CD4-positive, alpha-beta memory T cell (primary cell): Measurements from ENCODE around the gene MYO6. TPM values are rescaled to one million over a fixed set of nuclear protein-coding genes. Genes with fewer than 3 reads are reported as not detected.

ENCODE experiments used
- CTCF ChIA-PET: fragments of 350-600 bp; sonication (Branson Sonifier 250); formaldehyde crosslinking; loops from one replicate; lab custom pipeline; 2021; ENCODE audit warnings: inconsistent platforms; ENCODE audit not compliant: partially characterized antibody; lab: Charles Lee
- POLR2A ChIA-PET: fragments of 350-600 bp; sonication (Branson Sonifier 250); formaldehyde crosslinking; loops from one replicate; lab custom pipeline; 2021; ENCODE audit not compliant: partially characterized antibody; lab: Charles Lee
- DNase-seq, 5 donors: peaks; one replicate each; pipeline versions ENCODE4 v3.0.0 to v3.0.0-alpha.2; 2020 to 2022; ENCODE audit warnings: mixed read lengths in 1 of 5
- H3K27ac ChIP-seq: one replicate; pipeline ENCODE4 v1.7.0; 2013; ENCODE audit warnings: low read depth, low read length
- H3K27me3 ChIP-seq: 2 replicates; pipeline ENCODE4 v1.7.0; 2013; ENCODE audit warnings: mild to moderate bottlenecking, low read length, moderate library complexity; ENCODE audit not compliant: insufficient read depth
- H3K36me3 ChIP-seq: 2 replicates; pipeline ENCODE4 v1.7.0; 2013; ENCODE audit warnings: mild to moderate bottlenecking, low read length, moderate library complexity; ENCODE audit not compliant: insufficient read depth
- H3K4me1 ChIP-seq: 2 replicates; pipeline ENCODE4 v1.7.0; 2013; ENCODE audit warnings: mild to moderate bottlenecking, low read length, moderate library complexity; ENCODE audit not compliant: insufficient read depth
- H3K4me3 ChIP-seq, 2 donors: one replicate each; pipeline ENCODE4 v1.7.0; 2013; ENCODE audit warnings: low read length in 2 of 2, mild to moderate bottlenecking in 1 of 2
- H3K9me3 ChIP-seq, 2 donors: one replicate each; pipeline ENCODE4 v1.7.0; 2013; ENCODE audit warnings: low read length in 2 of 2, control low read depth in 1 of 2; ENCODE audit not compliant: control insufficient read depth in 1 of 2
- H3K27ac Mint-ChIP-seq, 7 donors: one replicate each; pipeline ENCODE4 v1.8.0; 2020 to 2021; ENCODE audit warnings: mixed read lengths in 7 of 7, mild to moderate bottlenecking in 6 of 7, inconsistent platforms in 3 of 7, moderate library complexity in 3 of 7
- H3K27me3 Mint-ChIP-seq, 2 donors: one replicate each; pipeline ENCODE4 v1.8.0; 2020 to 2021; ENCODE audit warnings: mixed read lengths in 2 of 2
- H3K36me3 Mint-ChIP-seq, 2 donors: one replicate each; pipeline ENCODE4 v1.8.0; 2020 to 2021; ENCODE audit warnings: mixed read lengths in 2 of 2, inconsistent platforms in 1 of 2, mild to moderate bottlenecking in 1 of 2
- H3K4me1 Mint-ChIP-seq, 4 donors: one replicate each; pipeline ENCODE4 v1.8.0; 2020 to 2021; ENCODE audit warnings: mixed read lengths in 4 of 4, mild to moderate bottlenecking in 1 of 4
- H3K4me3 Mint-ChIP-seq, 8 donors: one replicate each; pipeline ENCODE4 v1.8.0; 2020 to 2021; ENCODE audit warnings: mixed read lengths in 8 of 8, mild to moderate bottlenecking in 7 of 8, moderate library complexity in 6 of 8, inconsistent platforms in 3 of 8
- H3K9me3 Mint-ChIP-seq, 8 donors: one replicate each; pipeline ENCODE4 v1.8.0; 2020 to 2021; ENCODE audit warnings: mixed read lengths in 8 of 8, mild to moderate bottlenecking in 5 of 8, inconsistent platforms in 3 of 8, moderate library complexity in 1 of 8
- intact Hi-C: fragments of 100-400 bp; cut with micrococcal nuclease; formaldehyde crosslinking; loops from one replicate; pipeline ENCODE4 v1.15.1; 2023
- polyA plus RNA-seq, 2 donors: library from polyadenylated mRNA; unstranded; fragments of 300-500 nt; fragmentation: Illumina TruSeq; gene quantifications; one replicate each; pipeline ENCODE4 v1.2.3, GENCODE V29; 2021
- total RNA-seq, 2 experiments: library from RNA; stranded (reverse); gene quantifications; one replicate each; pipeline ENCODE4 v1.2.3, GENCODE V29; 2021

MYO6 gene
- total and polyA plus RNA-seq, 4 experiments from 2014 or later = 3.3 to 5.7 (median 4.3) TPM

DNA sequence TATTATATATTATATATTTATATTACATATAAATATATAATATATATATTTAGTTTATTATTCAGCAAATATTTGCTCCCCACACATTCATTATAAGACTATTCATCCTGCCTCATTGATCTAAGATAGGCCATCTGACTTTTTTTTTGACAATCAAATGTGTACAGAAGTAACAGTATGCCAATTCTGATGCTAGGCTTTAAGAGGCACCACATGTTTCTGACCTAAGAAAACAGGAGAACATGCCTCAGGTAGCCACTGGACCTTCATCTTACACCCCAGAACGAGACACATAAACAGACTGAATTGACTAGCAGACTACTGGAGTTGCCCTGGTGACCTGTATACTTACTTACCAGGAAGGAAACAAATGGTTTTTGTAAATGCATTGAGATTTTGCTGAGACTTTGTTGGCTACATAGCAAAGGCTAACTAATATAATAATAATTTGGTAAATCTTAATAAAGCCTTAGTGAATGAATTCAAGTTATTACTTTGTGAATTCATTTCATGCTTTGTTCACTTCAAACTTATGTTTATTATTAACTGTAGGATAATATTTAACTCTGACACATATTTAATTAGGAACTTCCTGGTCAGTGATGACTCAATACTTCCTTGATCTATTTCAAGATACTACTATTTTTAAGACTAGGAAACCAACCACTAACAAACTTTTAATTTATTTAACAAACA lies 13.4 kb upstream of the MYO6 start:
- H3K9me3 ChIP-seq = no peaks in the 10 kb centered on the region
- H3K27ac ChIP-seq = no peak overlapping the region
- intact Hi-C loops = no loop called here
- Mint-ChIP-seq H3K4me3 (no peak overlapping the region), H3K4me1 (no peaks in the 10 kb centered on the region), H3K27ac (no peak overlapping the region), H3K27me3 (peaks cover 0 to 2% of the 10 kb centered on the region in 2 donors), H3K9me3 (no peaks in the 10 kb centered on the region), H3K36me3 (no peaks in the 10 kb centered on the region)
- no peaks in the 10 kb centered on the region for H3K36me3 ChIP-seq
- CTCF ChIA-PET = no interaction called here
- H3K27me3 ChIP-seq = no peaks in the 10 kb centered on the region
- no peaks in the 10 kb centered on the region for H3K4me1 ChIP-seq
- DNase-seq = no peak
- no peak overlapping the region for H3K4me3 ChIP-seq
- POLR2A ChIA-PET = no interaction called here

- no peak overlapping the region for H3K4me3 Mint-ChIP-seq
- H3K9me3 ChIP-seq = no peaks in the 10 kb centered on the region
- CTCF ChIA-PET = no interaction called here
- intact Hi-C loops = loop anchor here (10.0 kb wide), 1 partner anchor 459 kb away; the partner anchor contains the start of gene TMEM30A
- no peaks in the 10 kb centered on the region for H3K27me3 ChIP-seq
- peaks cover 0 to 8% (median 4%) of the 10 kb centered on the region in 4 donors for H3K4me1 Mint-ChIP-seq
- peaks cover 0 to 2% of the 10 kb centered on the region in 2 donors for H3K36me3 Mint-ChIP-seq
- H3K27me3 Mint-ChIP-seq = peaks cover 13 to 22% of the 10 kb centered on the region in 2 donors
- POLR2A ChIA-PET = no interaction called here
- no peak for DNase-seq
- H3K9me3 Mint-ChIP-seq = no peaks in the 10 kb centered on the region
- H3K4me1 ChIP-seq = peaks cover 6% of the 10 kb centered on the region
- H3K27ac Mint-ChIP-seq = no peak overlapping the region
- H3K27ac ChIP-seq = no peak overlapping the region
- H3K36me3 ChIP-seq = no peaks in the 10 kb centered on the region
- H3K4me3 ChIP-seq = no peak overlapping the region
These were observed 5.1 kb upstream of the MYO6 start for GRCh38 chr6:75743971-75744370.

DNA sequence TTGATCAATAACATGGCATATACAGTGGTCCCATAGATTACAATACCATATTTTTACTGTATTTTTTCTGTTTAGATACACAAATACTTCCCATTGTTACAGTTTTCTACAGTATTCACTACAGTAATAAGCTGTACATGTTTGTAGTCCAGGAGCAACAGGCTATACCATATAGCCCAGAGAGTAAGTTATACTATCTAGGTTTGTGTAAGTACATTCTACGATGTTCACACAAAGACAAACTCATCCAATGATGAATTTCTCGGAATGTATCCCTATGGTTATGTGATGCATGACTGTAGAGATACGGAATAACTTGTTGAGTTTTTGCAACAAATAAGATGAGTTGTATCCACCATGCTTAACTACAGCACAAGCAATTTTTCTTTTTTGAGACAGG lies 3.6 kb upstream of the MYO6 start:
- POLR2A ChIA-PET = no interaction called here
- Histone ChIP-seq H3K27me3 (no peaks in the 10 kb centered on the region), H3K4me3 (no peak overlapping the region), H3K9me3 (no peaks in the 10 kb centered on the region), H3K27ac (no peak overlapping the region), H3K36me3 (no peaks in the 10 kb centered on the region), H3K4me1 (peaks cover 13% of the 10 kb centered on the region)
- intact Hi-C loops = loop anchor here (5.0 to 10.0 kb wide), 2 partner anchors 143 to 461 kb away; partner anchors contain the start of genes SENP6 and TMEM30A
- no peaks in the 10 kb centered on the region for H3K9me3 Mint-ChIP-seq
- DNase-seq = no peak
- H3K36me3 Mint-ChIP-seq = peaks cover 0 to 8% of the 10 kb centered on the region in 2 donors
- CTCF ChIA-PET = no interaction called here
- H3K27ac Mint-ChIP-seq = no peak overlapping the region
- H3K4me3 Mint-ChIP-seq = no peak overlapping the region
- peaks cover 15 to 19% of the 10 kb centered on the region in 2 donors for H3K27me3 Mint-ChIP-seq
- peaks cover 5 to 8% (median 7%) of the 10 kb centered on the region in 4 donors for H3K4me1 Mint-ChIP-seq

- intact Hi-C loops = loop anchor here (5.0 to 10.0 kb wide), 2 partner anchors 144 to 461 kb away; partner anchors contain the start of genes SENP6 and TMEM30A
- H3K36me3 ChIP-seq = no peaks in the 10 kb centered on the region
- H3K27me3 Mint-ChIP-seq = peaks cover 15 to 24% of the 10 kb centered on the region in 2 donors
These were observed 2.8 kb upstream of the MYO6 start for GRCh38 chr6:75746221-75746620.

GRCh38 chr6:75747152-75747992 lies 1.7 kb upstream of the MYO6 start:
- Mint-ChIP-seq H3K9me3 (no peaks in the 10 kb centered on the region), H3K27me3 (peaks cover 11 to 22% of the 10 kb centered on the region in 2 donors), H3K27ac (no peak overlapping the region), H3K4me3 (peak overlapping the region in 7 of 8 donors; percentile 3 to 65 (median 44)), H3K4me1 (peaks cover 5 to 14% (median 11%) of the 10 kb centered on the region in 4 donors), H3K36me3 (peaks cover 0 to 8% of the 10 kb centered on the region in 2 donors)
- Histone ChIP-seq H3K4me1 (peaks cover 13% of the 10 kb centered on the region), H3K27ac (no peak overlapping the region), H3K27me3 (no peaks in the 10 kb centered on the region), H3K36me3 (no peaks in the 10 kb centered on the region), H3K4me3 (no peak overlapping the region), H3K9me3 (no peaks in the 10 kb centered on the region)
- CTCF ChIA-PET = no interaction called here
- intact Hi-C loops = loop anchor here (5.0 to 10.0 kb wide), 2 partner anchors 145 to 463 kb away; partner anchors contain the start of genes SENP6 and TMEM30A
- no peak for DNase-seq
- POLR2A ChIA-PET = no interaction called here

More at GRCh38 chr6:75746221-75746620, 2.8 kb upstream of the MYO6 start:
- Histone ChIP-seq H3K4me1 (peaks cover 13% of the 10 kb centered on the region), H3K27me3 (no peaks in the 10 kb centered on the region), H3K4me3 (no peak overlapping the region), H3K9me3 (no peaks in the 10 kb centered on the region), H3K27ac (no peak overlapping the region)
- Mint-ChIP-seq H3K4me3 (no peak overlapping the region), H3K27ac (no peak overlapping the region), H3K9me3 (no peaks in the 10 kb centered on the region), H3K4me1 (peaks cover 5 to 14% (median 11%) of the 10 kb centered on the region in 4 donors), H3K36me3 (peaks cover 0 to 8% of the 10 kb centered on the region in 2 donors)
- ChIA-PET POLR2A (no interaction called here), CTCF (no interaction called here)
- no peak for DNase-seq

DNA sequence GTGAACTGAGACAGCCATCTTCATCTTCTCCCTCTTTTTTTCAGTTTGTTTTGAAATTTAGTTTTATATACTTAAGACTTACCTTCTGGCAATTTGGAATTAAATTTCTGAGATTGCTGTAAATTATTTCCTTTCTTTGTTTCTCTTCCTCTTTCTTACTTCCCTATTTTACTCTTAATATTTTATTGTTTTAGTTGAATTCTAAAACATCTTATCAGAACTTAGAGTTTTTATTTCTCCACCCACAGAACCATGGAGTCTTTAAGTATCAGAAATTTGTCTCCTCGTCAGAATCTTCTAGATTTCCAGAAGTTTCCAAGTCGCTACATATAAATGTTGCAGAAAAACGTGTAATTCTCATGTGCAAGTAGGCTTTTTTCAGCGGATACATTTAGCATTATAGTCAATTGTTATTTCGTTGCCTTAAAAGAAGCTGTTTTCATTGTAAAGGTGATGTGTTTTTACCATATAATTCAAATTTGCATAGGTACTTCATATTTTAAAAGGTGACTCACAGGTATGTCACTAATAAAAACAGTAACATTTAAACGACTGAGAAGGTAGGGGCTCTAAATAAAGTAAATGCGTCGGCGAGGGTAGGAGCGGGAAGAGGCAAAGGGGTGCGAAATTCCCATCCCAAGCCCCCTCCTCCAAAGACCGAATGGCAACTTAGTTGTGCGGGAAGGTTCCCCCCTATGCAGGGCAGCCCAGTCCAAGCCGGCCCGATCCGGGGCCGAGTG lies 866 bp upstream of the MYO6 start:
- DNase-seq = peak in 1 of 5 donors; percentile 0
- Histone ChIP-seq H3K27me3 (no peaks in the 10 kb centered on the region), H3K27ac (no peak overlapping the region), H3K4me1 (peaks cover 13% of the 10 kb centered on the region), H3K9me3 (no peaks in the 10 kb centered on the region), H3K36me3 (no peaks in the 10 kb centered on the region), H3K4me3 (peak overlapping the region; percentile 58 to 69)
- ChIA-PET POLR2A (no interaction called here), CTCF (no interaction called here)
- H3K4me1 Mint-ChIP-seq = peaks cover 5 to 14% (median 11%) of the 10 kb centered on the region in 4 donors
- peak overlapping the region; percentile 87 to 96 (median 87) for H3K4me3 Mint-ChIP-seq
- peaks cover 10 to 21% of the 10 kb centered on the region in 2 donors for H3K27me3 Mint-ChIP-seq
- H3K9me3 Mint-ChIP-seq = no peaks in the 10 kb centered on the region
- intact Hi-C loops = loop anchor here (5.0 to 10.0 kb wide), 2 partner anchors 146 to 463 kb away; partner anchors contain the start of genes SENP6 and TMEM30A
- H3K36me3 Mint-ChIP-seq = peaks cover 0 to 8% of the 10 kb centered on the region in 2 donors
- peak overlapping the region in 4 of 7 donors; percentile 17 to 66 (median 50) for H3K27ac Mint-ChIP-seq
